PFSK-1 (cell line): ENCODE measurements around the gene PMS1.

Experiments used
- FOXP2 ChIP-seq: optimal IDR thresholded peaks from 2 replicates; pipeline ENCODE3; 2011; ENCODE audit warnings: borderline replicate concordance, control low read depth, inconsistent platforms; ENCODE audit not compliant: insufficient read depth; ENCODE audit errors: extremely low read length, extremely low read depth
- POLR2AphosphoS5 ChIP-seq: IDR thresholded peaks from 2 replicates; pipeline ENCODE4 v1.6.1; 2012; ENCODE audit warnings: low read depth, mild to moderate bottlenecking, control low read depth, low read length, moderate library complexity
- SIN3A ChIP-seq: IDR thresholded peaks from 2 replicates; pipeline ENCODE4 v1.6.1; 2012; ENCODE audit warnings: mild to moderate bottlenecking, low read length, moderate library complexity, borderline replicate concordance; ENCODE audit not compliant: insufficient read depth
- TAF1 ChIP-seq: IDR thresholded peaks from 2 replicates; pipeline ENCODE4 v1.6.1; 2012; ENCODE audit warnings: low read length, control low read depth, borderline replicate concordance; ENCODE audit not compliant: insufficient read depth
- TF ChIP-seq, protein P1 (sequence below), 2 experiments: IDR thresholded peaks; 2 replicates each; pipeline versions ENCODE4 v1.6.1 to v1.8.0; 2011 to 2012; ENCODE audit warnings: low read depth in 2 of 2, low read length in 2 of 2, control low read depth in 1 of 2, inconsistent platforms in 1 of 2, mild to moderate bottlenecking in 1 of 2, moderate library complexity in 1 of 2; ENCODE audit not compliant: insufficient read depth in 1 of 2

The PMS1 gene

DNA sequence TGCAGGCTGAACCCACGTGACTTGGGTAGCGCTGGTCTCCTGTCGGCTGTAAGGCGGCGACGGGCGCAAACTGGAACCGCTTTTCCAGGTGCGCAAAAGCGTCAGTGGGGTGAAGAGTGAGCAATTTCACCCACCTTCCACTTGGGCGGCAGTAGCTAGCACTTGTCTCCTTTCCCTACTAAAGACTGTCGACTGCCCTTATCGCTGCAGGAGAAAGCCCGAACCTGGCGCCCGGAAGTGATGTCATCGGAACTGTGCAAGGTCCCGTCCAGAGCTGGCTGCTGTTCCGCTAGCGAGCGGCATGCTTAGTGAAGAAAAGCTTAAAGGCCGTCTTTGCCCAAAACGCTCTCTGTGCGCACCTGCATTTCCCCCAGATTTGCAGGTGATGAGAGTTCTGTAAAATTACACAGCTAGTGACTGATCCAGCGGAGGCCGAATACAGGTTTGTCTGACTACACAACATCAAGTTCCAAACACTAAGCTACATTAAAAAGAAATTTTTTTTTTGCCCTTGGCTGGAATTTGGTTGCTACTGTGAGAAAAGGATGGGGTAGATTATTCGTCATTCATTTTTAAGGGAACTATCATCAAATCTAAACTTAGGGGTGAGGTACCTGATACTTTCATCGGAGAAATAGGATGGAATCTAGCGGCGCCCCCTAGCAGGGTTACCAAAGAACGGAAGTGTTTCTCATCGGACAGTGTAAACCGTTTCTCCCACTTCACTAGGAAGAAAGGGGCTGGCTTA is 21.5 kb upstream of the PMS1 start, which contains the start of gene OSGEPL1:
TSS of gene OSGEPL1 (minus strand) at position 242 of the 748 bp plus-strand sequence. CDS start 1,152 bp downstream, outside the sequence.
- TF ChIP-seq POLR2AphosphoS5 (peak; percentile 87), SIN3A (no peak), TAF1 (peak; percentile 58; the same call in 1 of the 2 replicates), FOXP2 (no peak)
- TF ChIP-seq, protein P1, sequence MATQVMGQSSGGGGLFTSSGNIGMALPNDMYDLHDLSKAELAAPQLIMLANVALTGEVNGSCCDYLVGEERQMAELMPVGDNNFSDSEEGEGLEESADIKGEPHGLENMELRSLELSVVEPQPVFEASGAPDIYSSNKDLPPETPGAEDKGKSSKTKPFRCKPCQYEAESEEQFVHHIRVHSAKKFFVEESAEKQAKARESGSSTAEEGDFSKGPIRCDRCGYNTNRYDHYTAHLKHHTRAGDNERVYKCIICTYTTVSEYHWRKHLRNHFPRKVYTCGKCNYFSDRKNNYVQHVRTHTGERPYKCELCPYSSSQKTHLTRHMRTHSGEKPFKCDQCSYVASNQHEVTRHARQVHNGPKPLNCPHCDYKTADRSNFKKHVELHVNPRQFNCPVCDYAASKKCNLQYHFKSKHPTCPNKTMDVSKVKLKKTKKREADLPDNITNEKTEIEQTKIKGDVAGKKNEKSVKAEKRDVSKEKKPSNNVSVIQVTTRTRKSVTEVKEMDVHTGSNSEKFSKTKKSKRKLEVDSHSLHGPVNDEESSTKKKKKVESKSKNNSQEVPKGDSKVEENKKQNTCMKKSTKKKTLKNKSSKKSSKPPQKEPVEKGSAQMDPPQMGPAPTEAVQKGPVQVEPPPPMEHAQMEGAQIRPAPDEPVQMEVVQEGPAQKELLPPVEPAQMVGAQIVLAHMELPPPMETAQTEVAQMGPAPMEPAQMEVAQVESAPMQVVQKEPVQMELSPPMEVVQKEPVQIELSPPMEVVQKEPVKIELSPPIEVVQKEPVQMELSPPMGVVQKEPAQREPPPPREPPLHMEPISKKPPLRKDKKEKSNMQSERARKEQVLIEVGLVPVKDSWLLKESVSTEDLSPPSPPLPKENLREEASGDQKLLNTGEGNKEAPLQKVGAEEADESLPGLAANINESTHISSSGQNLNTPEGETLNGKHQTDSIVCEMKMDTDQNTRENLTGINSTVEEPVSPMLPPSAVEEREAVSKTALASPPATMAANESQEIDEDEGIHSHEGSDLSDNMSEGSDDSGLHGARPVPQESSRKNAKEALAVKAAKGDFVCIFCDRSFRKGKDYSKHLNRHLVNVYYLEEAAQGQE (IDR thresholded peaks at IDR 0.05; ENCODE audit: insufficient read depth in 1 of 2, low read depth in 2 of 2, low read length in 2 of 2): 0 out of 4 replicates have a peak, but pooled peaks of 1 of the 2 experiments have one; percentile 10

DNA sequence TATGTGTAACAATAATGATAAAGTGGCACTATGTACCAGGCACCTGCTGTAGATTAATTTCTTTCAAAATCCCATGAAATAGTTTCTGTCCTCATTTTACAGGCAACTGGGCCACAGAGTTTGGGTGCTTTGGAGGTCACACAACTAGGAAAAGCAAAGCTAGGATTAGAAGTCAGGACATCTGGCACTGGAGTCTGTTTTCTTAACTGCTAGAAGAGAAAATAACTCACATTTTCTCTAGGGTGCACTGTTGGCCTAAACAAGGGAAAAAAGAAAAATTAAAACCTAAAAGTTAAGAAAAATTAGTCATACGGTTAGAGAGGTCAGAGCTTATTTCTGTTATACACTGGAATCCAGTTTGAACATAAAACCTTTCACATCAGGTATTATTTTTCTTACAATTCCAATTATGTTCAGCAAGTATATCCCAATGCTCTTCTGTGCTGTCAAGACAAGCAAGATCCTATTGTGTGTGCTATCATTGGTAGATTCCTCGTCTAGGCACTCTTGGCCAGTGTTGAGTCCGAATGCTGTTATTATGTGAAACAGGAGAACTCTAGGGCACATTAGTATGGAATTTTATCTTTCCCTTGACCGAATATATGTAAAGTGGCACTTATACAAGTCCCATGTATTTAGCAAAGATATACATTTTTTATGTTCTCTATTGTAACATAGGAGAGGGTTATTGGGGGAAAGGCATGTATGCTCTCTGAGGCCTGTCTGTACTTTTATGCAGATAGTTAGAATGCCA is 20.2 kb upstream of the PMS1 start:
- TF ChIP-seq POLR2AphosphoS5 (no peak), TAF1 (no peak), FOXP2 (no peak), SIN3A (no peak)
- TF ChIP-seq, protein P1 (IDR thresholded peaks at IDR 0.05; ENCODE audit: insufficient read depth in 1 of 2, low read depth in 2 of 2, low read length in 2 of 2): no peak

DNA sequence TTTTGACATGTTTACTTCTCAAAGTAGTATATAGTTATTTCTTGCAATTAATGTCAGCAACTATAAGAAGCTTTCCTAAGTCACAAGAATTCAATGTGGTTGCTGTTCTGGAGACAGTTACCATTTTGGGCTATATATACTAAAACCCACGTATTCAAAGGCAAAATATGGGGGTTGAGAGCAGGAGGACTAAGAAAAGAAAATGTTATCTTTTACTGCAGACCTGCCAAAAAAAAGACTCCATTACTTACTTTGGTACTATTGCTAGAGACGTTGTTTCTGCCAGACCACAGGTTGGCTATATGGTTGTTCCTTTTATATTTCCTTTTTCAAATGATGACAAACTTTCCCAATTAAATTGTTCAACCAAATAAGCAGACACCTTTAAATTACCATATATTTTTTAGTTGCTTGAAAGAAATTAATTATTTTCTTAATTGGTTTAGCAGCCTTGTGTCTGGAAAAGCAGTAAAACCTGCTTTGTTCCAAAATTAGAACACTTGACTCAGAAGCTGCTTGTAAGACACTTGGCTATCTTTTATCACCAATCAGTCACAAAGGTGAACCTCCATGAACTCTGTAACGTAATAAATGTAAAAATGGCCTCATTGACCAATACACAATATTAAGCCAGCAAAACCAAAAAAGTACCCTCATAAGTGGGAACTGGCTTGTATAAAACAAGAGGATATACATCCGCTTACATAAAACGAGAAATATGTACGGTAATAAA is 13.5 kb upstream of the PMS1 start:
- TF ChIP-seq SIN3A (no peak), TAF1 (no peak), FOXP2 (no peak), POLR2AphosphoS5 (no peak)
- TF ChIP-seq, protein P1 (IDR thresholded peaks at IDR 0.05; ENCODE audit: insufficient read depth in 1 of 2, low read depth in 2 of 2, low read length in 2 of 2): no peak

DNA sequence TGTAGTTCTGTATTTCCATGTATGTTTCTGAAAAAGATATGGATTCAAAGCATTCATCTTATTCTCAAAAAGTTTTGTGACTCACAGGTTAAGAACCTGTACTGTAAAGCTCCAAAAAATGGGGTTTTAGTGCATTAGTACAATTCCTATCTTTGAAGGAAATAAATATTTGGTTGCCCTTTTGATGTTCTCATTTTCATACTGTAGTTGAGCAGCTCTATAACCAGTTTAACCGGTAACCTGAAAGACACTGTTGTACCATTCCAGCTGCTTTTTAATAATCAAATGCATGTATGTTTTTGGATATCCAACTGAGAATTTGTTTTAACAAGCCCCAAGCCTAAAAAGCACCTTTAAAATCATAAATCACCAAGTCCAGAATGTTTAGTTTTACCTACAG is 12.0 kb upstream of the PMS1 start:
- TF ChIP-seq SIN3A (no peak), POLR2AphosphoS5 (no peak), FOXP2 (no peak), TAF1 (no peak)
- TF ChIP-seq, protein P1 (IDR thresholded peaks at IDR 0.05; ENCODE audit: insufficient read depth in 1 of 2, low read depth in 2 of 2, low read length in 2 of 2): no peak
